T-helper 2 cell (primary cell): ENCODE measurements around the gene FGF8.
"Not testable (repeated sequence)": the region's sequence is repeated elsewhere in the genome, so short reads cannot be mapped to it uniquely, and the experiment has no call there.

ENCODE experiments used
- DNase-seq, 5 experiments: peaks; one replicate each; pipeline versions ENCODE4 v3.0.0 to v3.0.0-alpha.2; 2012 to 2022
- total RNA-seq, 2 donors: gene quantifications; one replicate each; lab custom pipeline; 2026; lab: John Stamatoyannopoulos, UW

Gene FGF8
- total RNA-seq: 0.27 to 0.31 reads per million in 2 donors

GRCh38 chr10:101775273-101776160, at the start of gene FGF8:
Gene FGF8, minus strand, starts transcription at chr10:101776114. Its CDS starts 214 bp downstream, at chr10:101775900.
- DNase-seq: no peak

GRCh38 chr10:101824736-101825135, 48.8 kb upstream of the FGF8 start:
- DNase-seq: no peak

- peak in 1 of 5 experiments; percentile 81 for DNase-seq
Observed at GRCh38 chr10:101818872-101819633, 43.1 kb upstream of the FGF8 start.

- DNase-seq: peak; percentile 95 to 100 (median 98)
Observed at GRCh38 chr10:101818119-101818871, 42.4 kb upstream of the FGF8 start, which contains the start of gene OGA. Gene OGA, minus strand, starts transcription at chr10:101818444. Its CDS starts 422 bp downstream, at chr10:101818022.

- peak in 2 of 5 experiments; percentile 31 to 53 for DNase-seq
Observed at GRCh38 chr10:101817337-101818118, 41.6 kb upstream of the FGF8 start.

- DNase-seq: no peak
Observed at GRCh38 chr10:101816913-101817336, 41.0 kb upstream of the FGF8 start.

- DNase-seq: no peak
Observed at GRCh38 chr10:101816376-101816775, 40.5 kb upstream of the FGF8 start.

GRCh38 chr10:101814466-101815071, 38.7 kb upstream of the FGF8 start:
- peak in 1 of 5 experiments; percentile 70 for DNase-seq

- no peak for DNase-seq
Observed at GRCh38 chr10:101812606-101813005, 36.7 kb upstream of the FGF8 start.

- no peak for DNase-seq
Observed at GRCh38 chr10:101807158-101807557, 31.2 kb upstream of the FGF8 start.

- DNase-seq: no peak
Observed at GRCh38 chr10:101803511-101803910, 27.6 kb upstream of the FGF8 start.

GRCh38 chr10:101797403-101798059, 21.6 kb upstream of the FGF8 start:
- no peak for DNase-seq

GRCh38 chr10:101793526-101793925, 17.6 kb upstream of the FGF8 start:
- no peak for DNase-seq

GRCh38 chr10:101789686-101790085, 13.8 kb upstream of the FGF8 start:
- no peak for DNase-seq

GRCh38 chr10:101789231-101789630, 13.3 kb upstream of the FGF8 start:
- DNase-seq: not testable (repeated sequence)

GRCh38 chr10:101785801-101786200, 9.9 kb upstream of the FGF8 start:
- no peak for DNase-seq

GRCh38 chr10:101784558-101784957, 8.6 kb upstream of the FGF8 start:
- DNase-seq: no peak

GRCh38 chr10:101783736-101784118, 7.8 kb upstream of the FGF8 start:
- no peak for DNase-seq

GRCh38 chr10:101782811-101783735, 7.2 kb upstream of the FGF8 start, which contains the start of gene NPM3:
Gene NPM3, minus strand, starts transcription at chr10:101783446. Its CDS starts 56 bp downstream, at chr10:101783390.
- peak; percentile 55 to 87 (median 77) for DNase-seq
